Keratinocyte (primary cell): ENCODE measurements around the gene STRIP1. TPM values are rescaled to one million over a fixed set of nuclear protein-coding genes. Genes with fewer than 3 reads are reported as not detected.

Source experiments
- DNase-seq: peaks from one replicate; pipeline ENCODE4 v3.0.0-alpha.2; 2011; ENCODE audit warnings: low read depth, missing footprints, low spot score
- FAIRE-seq: peaks from 2 replicates; lab custom pipeline; 2011; peaks lifted over from hg19 to GRCh38; lab: Jason Lieb, UNC
- H2AFZ ChIP-seq: 2 replicates; pipeline ENCODE4 v1.6.0; 2012; ENCODE audit warnings: low read length, control low read depth, inconsistent platforms; ENCODE audit not compliant: control insufficient read depth
- H3K27ac ChIP-seq: 2 replicates; pipeline ENCODE4 v1.5.1; 2011; ENCODE audit warnings: low read length; ENCODE audit not compliant: control insufficient read depth, insufficient read depth
- H3K27me3 ChIP-seq: 3 replicates; pipeline ENCODE4 v1.6.0; 2011; ENCODE audit warnings: low read length; ENCODE audit not compliant: control insufficient read depth, insufficient read depth; ENCODE audit errors: extremely low read depth
- H3K36me3 ChIP-seq, 2 experiments: 2 replicates in 1 of 2; 3 replicates in 1 of 2; pipeline ENCODE4 v1.5.1; 2011; ENCODE audit warnings: low read length in 2 of 2, mild to moderate bottlenecking in 1 of 2; ENCODE audit not compliant: control insufficient read depth in 2 of 2, insufficient read depth in 2 of 2; ENCODE audit errors: extremely low read depth in 1 of 2
- H3K4me1 ChIP-seq: 3 replicates; pipeline ENCODE4 v1.5.1; 2011; ENCODE audit warnings: low read length; ENCODE audit not compliant: control insufficient read depth, insufficient read depth; ENCODE audit errors: extremely low read depth
- H3K4me2 ChIP-seq: 3 replicates; pipeline ENCODE4 v1.6.0; 2011; ENCODE audit warnings: low read depth, low read length; ENCODE audit not compliant: control insufficient read depth, insufficient read depth; ENCODE audit errors: extremely low read depth
- H3K4me3 ChIP-seq, 3 experiments: fragments of 200-600 bp in 1 of 3; sonication (generic) in 1 of 3; 2 replicates in 2 of 3; 3 replicates in 1 of 3; pipeline ENCODE4 v1.5.1; 2011 to 2016; ENCODE audit warnings: low read length in 3 of 3, mild to moderate bottlenecking in 3 of 3, control low read depth in 2 of 3, inconsistent platforms in 1 of 3, low read depth in 1 of 3, mixed read lengths in 1 of 3, mixed run types in 1 of 3, moderate library complexity in 1 of 3; ENCODE audit not compliant: control insufficient read depth in 2 of 3, insufficient read depth in 2 of 3; ENCODE audit errors: extremely low read depth in 1 of 3
- H3K79me2 ChIP-seq: 2 replicates; pipeline ENCODE4 v1.6.0; 2012; ENCODE audit warnings: low read length; ENCODE audit not compliant: control insufficient read depth, insufficient read depth
- H3K9ac ChIP-seq: 3 replicates; pipeline ENCODE4 v1.6.0; 2011; ENCODE audit warnings: low read length; ENCODE audit not compliant: control insufficient read depth, insufficient read depth; ENCODE audit errors: extremely low read depth
- H3K9me1 ChIP-seq: 3 replicates; pipeline ENCODE4 v1.6.0; 2011; ENCODE audit warnings: low read length; ENCODE audit not compliant: control insufficient read depth, insufficient read depth; ENCODE audit errors: extremely low read depth
- H3K9me3 ChIP-seq: 2 replicates; pipeline ENCODE4 v1.5.1; 2012; ENCODE audit warnings: low read depth, low read length; ENCODE audit not compliant: control insufficient read depth
- H4K20me1 ChIP-seq: 3 replicates; pipeline ENCODE4 v1.6.0; 2011; ENCODE audit warnings: low read length; ENCODE audit not compliant: control insufficient read depth, insufficient read depth; ENCODE audit errors: extremely low read depth
- EZH2 ChIP-seq: IDR thresholded peaks from one replicate; pipeline ENCODE4 v1.6.1; 2012; ENCODE audit warnings: inconsistent platforms, mild to moderate bottlenecking, low read length, moderate library complexity
- dilution Hi-C: fragments of 300-500 bp; cut with MboI; formaldehyde crosslinking; loops from one replicate; pipeline ENCODE4 v1.7.0; 2020; ENCODE audit warnings: low sequenced_read_pairs; ENCODE audit not compliant: extremely low pct_ligation_motif_present
- polyA plus RNA-seq, 5 experiments: library from polyadenylated mRNA; depleted of rRNA in 3 of 5; stranded (reverse) in 3 of 5; stranded (forward) in 1 of 5; unstranded in 1 of 5; fragments of >200 nt; gene quantifications; 1 replicate in 1 of 5; 2 replicates in 3 of 5; 3 replicates in 1 of 5; pipeline versions ENCODE4 v1.2.1 to v1.2.3, GENCODE V29; 2011 to 2012; ENCODE audit warnings: missing spikeins in 2 of 5, low read depth in 1 of 5, low replicate concordance in 1 of 5
- TF ChIP-seq, protein P1 (sequence below), 3 experiments: IDR thresholded peaks in 1 of 3; conservative IDR thresholded peaks in 1 of 3; optimal IDR thresholded peaks in 1 of 3; 2 replicates in 2 of 3; 3 replicates in 1 of 3; pipeline versions ENCODE3 to v1.5.1; 2011; ENCODE audit warnings: low read length in 3 of 3, mild to moderate bottlenecking in 3 of 3, moderate library complexity in 2 of 3, control low read depth in 1 of 3, inconsistent platforms in 1 of 3; ENCODE audit not compliant: insufficient read depth in 2 of 3; ENCODE audit errors: extremely low read depth in 1 of 3

Gene STRIP1
- polyA plus RNA-seq, 1 donor (not counting 4 experiments of a cell fraction or from before 2014, with no cell fraction given) = 24.6 TPM

DNA sequence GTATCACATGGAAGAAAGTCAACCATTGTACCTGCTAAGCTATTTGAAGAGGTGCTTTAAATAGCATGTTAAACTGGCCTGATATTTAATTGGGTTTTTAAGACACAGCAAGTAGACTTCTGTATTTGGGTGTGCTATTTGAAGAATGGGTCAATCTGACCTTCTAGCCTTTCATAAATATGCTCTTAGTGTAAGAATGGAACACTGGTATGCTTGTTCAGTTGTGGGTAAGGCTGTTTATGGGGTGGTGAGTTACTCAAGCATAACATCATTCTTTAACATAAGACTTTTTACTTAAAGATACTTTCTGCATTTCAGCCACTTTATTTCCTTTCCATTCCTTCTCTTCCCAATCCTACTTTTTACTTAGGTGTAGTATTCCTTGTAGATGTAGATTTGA is 28.5 kb upstream of the STRIP1 start:
- no peaks in the 10 kb centered on the region for H4K20me1 ChIP-seq
- peaks cover 24% of the 10 kb centered on the region for H3K4me1 ChIP-seq
- TF ChIP-seq, protein P1, sequence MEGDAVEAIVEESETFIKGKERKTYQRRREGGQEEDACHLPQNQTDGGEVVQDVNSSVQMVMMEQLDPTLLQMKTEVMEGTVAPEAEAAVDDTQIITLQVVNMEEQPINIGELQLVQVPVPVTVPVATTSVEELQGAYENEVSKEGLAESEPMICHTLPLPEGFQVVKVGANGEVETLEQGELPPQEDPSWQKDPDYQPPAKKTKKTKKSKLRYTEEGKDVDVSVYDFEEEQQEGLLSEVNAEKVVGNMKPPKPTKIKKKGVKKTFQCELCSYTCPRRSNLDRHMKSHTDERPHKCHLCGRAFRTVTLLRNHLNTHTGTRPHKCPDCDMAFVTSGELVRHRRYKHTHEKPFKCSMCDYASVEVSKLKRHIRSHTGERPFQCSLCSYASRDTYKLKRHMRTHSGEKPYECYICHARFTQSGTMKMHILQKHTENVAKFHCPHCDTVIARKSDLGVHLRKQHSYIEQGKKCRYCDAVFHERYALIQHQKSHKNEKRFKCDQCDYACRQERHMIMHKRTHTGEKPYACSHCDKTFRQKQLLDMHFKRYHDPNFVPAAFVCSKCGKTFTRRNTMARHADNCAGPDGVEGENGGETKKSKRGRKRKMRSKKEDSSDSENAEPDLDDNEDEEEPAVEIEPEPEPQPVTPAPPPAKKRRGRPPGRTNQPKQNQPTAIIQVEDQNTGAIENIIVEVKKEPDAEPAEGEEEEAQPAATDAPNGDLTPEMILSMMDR (optimal IDR thresholded peaks at IDR 0.05 in 1 of 3, IDR thresholded peaks at IDR 0.05 in 1 of 3, conservative IDR thresholded peaks at IDR 0.05 in 1 of 3; ENCODE audit: extremely low read depth in 1 of 3, insufficient read depth in 2 of 3, low read length in 3 of 3) = no peak
- no peak for TF ChIP-seq EZH2
- no peak overlapping the region for H3K27ac ChIP-seq
- H3K27me3 ChIP-seq = no peaks in the 10 kb centered on the region
- H3K4me3 ChIP-seq = no peak overlapping the region
- H3K4me2 ChIP-seq = no peak overlapping the region
- dilution Hi-C loops = no loop called here
- H3K79me2 ChIP-seq = peaks cover 29% of the 10 kb centered on the region
- DNase-seq = no peak
- no peak overlapping the region for H3K9ac ChIP-seq
- no peak overlapping the region for H2AFZ ChIP-seq
- FAIRE-seq = no peak
- H3K9me1 ChIP-seq = no peaks in the 10 kb centered on the region
- no peaks in the 10 kb centered on the region for H3K9me3 ChIP-seq
- H3K36me3 ChIP-seq = peaks cover 10 to 19% of the 10 kb centered on the region in 2 experiments

DNA sequence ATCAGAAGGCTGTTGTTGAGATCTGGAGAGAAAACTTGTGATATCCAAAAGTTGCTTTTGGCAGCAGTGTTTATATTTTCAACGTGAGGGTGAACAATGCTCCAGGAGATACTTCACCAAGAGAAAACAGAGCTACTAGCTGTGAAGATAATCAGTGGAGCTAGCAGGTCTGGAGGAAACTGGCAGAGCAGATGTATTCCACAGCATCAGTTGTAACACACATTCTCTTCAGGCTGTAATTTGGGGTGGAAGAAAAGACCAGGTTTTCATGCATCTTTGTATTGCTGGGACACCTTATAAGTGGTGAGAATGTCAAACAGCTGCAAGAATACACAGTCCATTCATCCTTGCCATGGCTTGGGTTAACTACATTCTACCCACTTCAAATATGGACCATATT is 27.9 kb upstream of the STRIP1 start:
- H2AFZ ChIP-seq = no peak overlapping the region
- no peaks in the 10 kb centered on the region for H3K9me1 ChIP-seq
- dilution Hi-C loops = no loop called here
- H3K4me3 ChIP-seq = no peak overlapping the region
- no peak overlapping the region for H3K9ac ChIP-seq
- no peaks in the 10 kb centered on the region for H3K27me3 ChIP-seq
- H4K20me1 ChIP-seq = no peaks in the 10 kb centered on the region
- no peak overlapping the region for H3K27ac ChIP-seq
- H3K4me2 ChIP-seq = no peak overlapping the region
- DNase-seq (no peak), FAIRE-seq (no peak)
- no peak for TF ChIP-seq EZH2
- TF ChIP-seq, protein P1 (optimal IDR thresholded peaks at IDR 0.05 in 1 of 3, IDR thresholded peaks at IDR 0.05 in 1 of 3, conservative IDR thresholded peaks at IDR 0.05 in 1 of 3; ENCODE audit: extremely low read depth in 1 of 3, insufficient read depth in 2 of 3, low read length in 3 of 3) = no peak
- H3K9me3 ChIP-seq = no peaks in the 10 kb centered on the region
- H3K4me1 ChIP-seq = peaks cover 24% of the 10 kb centered on the region
- peaks cover 26% of the 10 kb centered on the region for H3K79me2 ChIP-seq
- peaks cover 11 to 21% of the 10 kb centered on the region in 2 experiments for H3K36me3 ChIP-seq
